A673 (cell line): ENCODE results near the gene NAV2.

Experiments used
- EZH2 ChIP-seq: fragments of 200-600 bp; sonication (generic); IDR thresholded peaks from 2 replicates; pipeline ENCODE4 v1.6.1; 2017; ENCODE audit warnings: borderline replicate concordance, low read depth, mild to moderate bottlenecking, mixed read lengths, antibody characterized with exemption, low read length; ENCODE audit not compliant: poor library complexity, severe bottlenecking
- TF ChIP-seq, protein P1 (sequence below): fragments of 300-800, 200-600 bp; sonication (generic); conservative IDR thresholded peaks from 2 replicates; pipeline ENCODE4 v1.5.1; 2017; ENCODE audit warnings: low read depth, mild to moderate bottlenecking, antibody characterized with exemption, low read length, moderate library complexity, mixed read lengths

DNA sequence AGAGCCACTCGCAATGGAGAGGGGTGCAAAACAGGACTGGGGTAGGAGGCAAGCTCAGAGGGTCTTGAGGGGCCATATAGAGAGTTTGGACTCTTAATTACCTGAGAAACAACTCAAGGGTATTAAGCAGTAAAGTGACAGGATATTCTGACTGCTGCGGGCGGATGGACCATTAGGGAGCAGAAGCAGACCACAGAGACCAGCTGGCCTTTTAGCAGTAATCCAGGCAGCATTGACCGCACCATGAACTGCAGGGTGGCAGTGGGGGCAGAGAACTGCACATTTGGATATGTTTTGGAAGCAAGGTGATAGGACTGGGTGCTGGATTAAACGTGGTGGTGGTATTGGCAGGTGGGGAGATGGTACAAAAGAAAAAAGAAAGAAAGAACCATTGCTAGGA lies 322.3 kb downstream of the NAV2 start:
- no peak for TF ChIP-seq EZH2
- TF ChIP-seq, protein P1, sequence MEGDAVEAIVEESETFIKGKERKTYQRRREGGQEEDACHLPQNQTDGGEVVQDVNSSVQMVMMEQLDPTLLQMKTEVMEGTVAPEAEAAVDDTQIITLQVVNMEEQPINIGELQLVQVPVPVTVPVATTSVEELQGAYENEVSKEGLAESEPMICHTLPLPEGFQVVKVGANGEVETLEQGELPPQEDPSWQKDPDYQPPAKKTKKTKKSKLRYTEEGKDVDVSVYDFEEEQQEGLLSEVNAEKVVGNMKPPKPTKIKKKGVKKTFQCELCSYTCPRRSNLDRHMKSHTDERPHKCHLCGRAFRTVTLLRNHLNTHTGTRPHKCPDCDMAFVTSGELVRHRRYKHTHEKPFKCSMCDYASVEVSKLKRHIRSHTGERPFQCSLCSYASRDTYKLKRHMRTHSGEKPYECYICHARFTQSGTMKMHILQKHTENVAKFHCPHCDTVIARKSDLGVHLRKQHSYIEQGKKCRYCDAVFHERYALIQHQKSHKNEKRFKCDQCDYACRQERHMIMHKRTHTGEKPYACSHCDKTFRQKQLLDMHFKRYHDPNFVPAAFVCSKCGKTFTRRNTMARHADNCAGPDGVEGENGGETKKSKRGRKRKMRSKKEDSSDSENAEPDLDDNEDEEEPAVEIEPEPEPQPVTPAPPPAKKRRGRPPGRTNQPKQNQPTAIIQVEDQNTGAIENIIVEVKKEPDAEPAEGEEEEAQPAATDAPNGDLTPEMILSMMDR: no peak
